Dedifferentiated amniotic fluid mesenchymal stem cell (primary cell): ENCODE results near the gene CEP97.
A peak's percentile ranks its signal among the peaks of the same experiment; 100 is the strongest.
"Not testable (repeated sequence)": the region's sequence is repeated elsewhere in the genome, so short reads cannot be mapped to it uniquely, and the experiment has no call there.

Experiments
- DNase-seq: peaks from one replicate; pipeline ENCODE4 v3.0.0-alpha.2; 2016; ENCODE audit errors: extremely low spot score

Gene CEP97

GRCh38 chr3:101724329-101725193 is at the start of gene CEP97:
CEP97 (plus strand) TSS chr3:101724614; CDS start chr3:101724677, 63 bp downstream.
- DNase-seq: peak; percentile 95

DNA sequence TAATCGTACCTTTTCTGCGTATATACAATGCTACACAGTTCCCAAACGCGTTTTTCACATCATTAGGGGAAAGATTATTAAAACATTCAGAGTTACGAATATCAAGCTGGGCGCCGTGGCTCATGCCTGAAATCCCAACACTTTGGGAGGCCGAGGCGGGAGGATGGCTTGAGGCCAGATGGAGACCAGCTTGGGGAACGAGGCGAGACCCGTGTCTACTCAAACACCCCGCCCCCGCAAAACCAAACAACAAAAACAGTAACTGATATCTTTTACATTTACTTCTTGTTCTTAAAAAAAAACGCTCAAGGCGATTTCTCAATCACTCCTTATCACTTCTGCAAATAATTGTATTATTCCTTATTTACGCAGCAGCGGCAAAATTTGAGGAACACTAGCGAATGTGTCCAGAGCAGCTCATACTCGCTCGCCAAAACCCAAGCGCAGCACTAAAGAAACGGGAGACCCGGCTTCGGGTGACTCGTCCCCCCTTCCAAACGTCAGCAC is 48.7 kb upstream of the CEP97 start:
- no peak for DNase-seq

- peak; percentile 83 for DNase-seq
Observed at GRCh38 chr3:101676216-101676764, 48.1 kb upstream of the CEP97 start.

GRCh38 chr3:101676765-101677435 is 47.5 kb upstream of the CEP97 start, which contains the start of gene ZBTB11:
ZBTB11 (minus strand) TSS chr3:101677132; CDS start chr3:101676914, 218 bp downstream.
- DNase-seq: peak; percentile 100

- no peak for DNase-seq
Observed at GRCh38 chr3:101677436-101678286, 46.8 kb upstream of the CEP97 start.

- DNase-seq: not testable (repeated sequence)
Observed at GRCh38 chr3:101678837-101679236, 45.6 kb upstream of the CEP97 start.

GRCh38 chr3:101680466-101680865 is 43.9 kb upstream of the CEP97 start:
- no peak for DNase-seq

DNA sequence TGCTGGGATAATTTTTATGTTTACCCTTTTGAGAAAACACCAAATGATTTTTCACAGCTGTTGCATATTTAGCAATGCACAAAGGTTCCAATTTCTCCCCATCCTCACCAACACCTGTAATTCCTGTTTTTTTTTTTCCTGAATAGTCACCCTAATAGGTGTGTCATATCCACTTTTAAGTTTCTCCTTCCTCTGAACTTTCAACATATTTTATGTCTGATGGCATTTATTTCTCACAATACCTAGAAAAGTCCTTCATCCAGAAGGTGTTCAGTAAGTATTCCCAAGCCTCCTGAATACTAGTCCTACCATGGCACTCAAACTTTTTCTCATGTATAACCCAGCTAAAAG is 39.4 kb upstream of the CEP97 start:
- DNase-seq: no peak

GRCh38 chr3:101685870-101686307 is 38.5 kb upstream of the CEP97 start:
- no peak for DNase-seq

DNA sequence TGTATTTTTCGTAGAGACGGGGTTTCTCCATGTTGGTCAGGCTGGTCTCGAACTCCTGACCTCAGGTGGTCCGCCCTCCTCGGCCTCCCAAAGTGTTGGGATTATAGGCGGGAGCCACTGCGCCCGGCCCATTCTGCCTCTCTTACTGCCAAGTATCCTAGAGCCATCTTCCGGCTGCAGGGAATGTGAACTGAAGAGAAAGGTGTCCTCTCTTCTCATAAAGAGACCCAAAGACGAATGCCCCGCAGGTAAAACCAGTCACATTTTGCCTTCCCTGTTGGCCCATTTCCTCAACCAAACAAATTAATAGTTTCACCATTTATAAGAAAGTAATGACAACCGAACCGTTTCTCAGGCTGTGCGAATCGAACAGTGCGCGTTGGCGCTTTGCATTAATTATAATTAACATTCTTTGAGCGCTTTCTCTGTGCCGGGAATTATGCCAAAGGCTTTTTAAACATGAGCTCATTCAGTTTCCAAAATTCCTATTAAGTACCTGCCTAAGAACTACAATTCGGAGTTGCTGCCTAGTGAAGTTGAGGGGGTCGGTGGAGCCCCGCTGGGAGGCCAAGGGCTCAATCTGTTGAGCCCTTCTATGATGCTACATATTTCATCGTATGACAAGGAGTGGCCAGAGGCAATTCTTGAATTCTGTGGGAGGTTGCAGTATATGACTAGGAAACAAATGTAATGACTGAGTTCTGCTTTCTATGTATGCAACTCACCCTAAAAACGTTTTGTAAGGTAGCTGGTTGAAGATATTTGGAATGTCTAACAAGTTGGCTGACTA is 37.1 kb upstream of the CEP97 start:
- no peak for DNase-seq

DNA sequence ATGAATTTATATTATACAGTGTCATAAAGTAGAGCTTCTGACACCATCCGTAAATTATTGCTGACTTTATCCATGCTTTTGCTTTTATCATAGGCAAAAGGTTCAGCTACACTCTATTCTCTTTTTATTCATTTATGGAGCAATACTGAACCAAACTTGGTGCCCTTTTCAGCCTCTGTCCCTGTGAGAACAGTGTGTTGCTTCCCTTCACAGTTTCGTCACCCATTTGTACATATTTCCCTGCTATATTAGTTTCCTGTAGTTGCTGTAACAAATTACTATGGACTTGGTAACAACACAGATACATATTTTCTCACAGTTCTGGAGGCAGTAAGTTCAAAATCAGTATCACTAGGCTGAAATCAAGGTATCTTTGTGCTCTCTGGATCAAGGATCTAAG is 35.1 kb upstream of the CEP97 start:
- DNase-seq: no peak

DNA sequence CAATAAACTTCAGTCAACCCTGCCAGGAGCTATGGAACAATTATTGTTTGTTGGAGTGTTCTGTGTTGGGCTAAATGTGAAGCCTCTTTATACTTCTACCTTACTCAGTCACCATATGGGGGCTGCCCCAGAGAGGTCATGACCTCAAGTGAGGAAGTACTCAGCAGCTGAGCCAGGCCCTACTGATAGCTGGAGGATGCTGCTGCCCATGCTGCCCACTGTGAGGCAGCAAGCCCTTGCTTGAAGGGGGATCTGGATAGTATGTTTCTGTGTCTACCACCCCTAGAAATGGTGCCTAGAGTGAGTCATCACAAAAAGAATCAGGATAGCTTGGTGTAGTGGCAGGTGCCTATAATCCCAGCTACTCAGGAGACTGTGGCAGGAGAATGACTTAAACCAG is 33.4 kb upstream of the CEP97 start:
- DNase-seq: no peak

GRCh38 chr3:101691685-101692671 is 32.4 kb upstream of the CEP97 start:
- DNase-seq: not testable (repeated sequence)

DNA sequence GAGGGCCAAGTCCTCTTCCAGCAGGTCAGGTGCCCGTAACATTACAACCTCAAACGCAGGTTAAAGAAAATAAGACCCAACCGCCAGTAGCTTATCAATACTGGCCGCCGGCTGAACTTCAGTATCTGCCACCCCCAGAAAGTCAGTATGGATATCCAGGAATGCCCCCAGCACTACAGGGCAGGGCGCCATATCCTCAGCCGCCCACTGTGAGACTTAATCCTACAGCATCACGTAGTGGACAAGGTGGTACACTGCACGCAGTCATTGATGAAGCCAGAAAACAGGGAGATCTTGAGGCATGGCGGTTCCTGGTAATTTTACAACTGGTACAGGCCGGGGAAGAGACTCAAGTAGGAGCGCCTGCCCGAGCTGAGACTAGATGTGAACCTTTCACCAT is 30.9 kb upstream of the CEP97 start:
- not testable (repeated sequence) for DNase-seq

GRCh38 chr3:101694836-101695235 is 29.6 kb upstream of the CEP97 start:
- DNase-seq: not testable (repeated sequence)

DNA sequence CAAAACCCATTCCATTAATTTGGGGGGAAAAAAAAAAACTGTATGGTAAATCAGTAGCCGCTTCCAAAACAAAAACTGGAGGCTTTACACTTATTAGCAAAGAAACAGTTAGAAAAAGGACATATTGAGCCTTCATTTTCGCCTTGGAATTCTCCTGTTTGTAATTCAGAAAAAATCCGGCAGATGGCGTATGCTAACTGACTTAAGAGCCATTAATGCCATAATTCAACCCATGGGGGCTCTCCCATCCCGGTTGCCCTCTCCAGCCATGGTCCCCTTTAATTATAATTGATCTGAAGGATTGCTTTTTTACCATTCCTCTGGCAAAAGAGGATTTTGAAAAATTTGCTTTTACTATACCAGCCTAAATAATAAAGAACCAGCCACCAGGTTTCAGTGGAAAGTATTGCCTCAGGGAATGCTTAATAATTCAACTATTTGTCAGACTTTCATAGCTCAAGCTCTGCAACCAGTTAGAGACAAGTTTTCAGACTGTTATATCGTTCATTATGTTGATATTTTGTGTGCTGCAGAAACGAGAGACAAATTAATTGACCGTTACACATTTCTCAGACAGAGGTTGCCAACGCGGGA is 28.5 kb upstream of the CEP97 start:
- peak; percentile 68 for DNase-seq

- no peak for DNase-seq
Observed at GRCh38 chr3:101701696-101702634, 22.4 kb upstream of the CEP97 start.

DNA sequence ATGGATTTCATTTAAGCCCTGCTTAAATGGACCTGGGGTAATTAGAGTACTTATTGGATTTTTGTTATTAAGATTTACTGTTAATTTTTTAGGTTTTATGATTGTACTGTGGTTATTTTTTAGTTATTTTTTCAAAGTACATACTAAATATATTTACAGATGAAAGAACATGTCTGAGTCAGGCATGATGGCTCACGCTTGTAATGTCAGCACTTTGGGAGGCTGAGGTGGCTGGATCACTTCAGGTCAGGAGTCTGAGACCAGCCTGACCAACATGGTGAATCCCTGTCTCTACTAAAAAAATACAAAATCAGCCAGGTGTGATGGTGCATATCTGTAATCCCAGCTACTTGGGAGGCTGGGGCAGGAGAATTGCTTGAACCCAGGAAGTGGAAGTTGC is 21.7 kb upstream of the CEP97 start:
- DNase-seq: no peak
